ENCODE results near the gene FGF19. TPM values are rescaled to one million over a fixed set of nuclear protein-coding genes. Genes with fewer than 3 reads are reported as not detected.

Gene FGF19
- total RNA-seq, 1 experiment from 2014 or later, result 7.4 TPM

- Histone ChIP-seq H2AFZ (ENCODE audit: low read length) (no peak overlapping the region), H2BK15ac (ENCODE audit: low read depth, low read length) (no peak overlapping the region), H3K23me2 (ENCODE audit: insufficient read length, low read depth, low read length, poor library complexity, severe bottlenecking) (peaks cover 22% of the 10 kb centered on the region), H3K27me3 (ENCODE audit: insufficient read depth, low read length) (peaks cover 2% of the 10 kb centered on the region; the same call in 1 of the 2 replicates), H3K79me2 (ENCODE audit: insufficient read depth, low read length) (no peaks in the 10 kb centered on the region), H3K27ac (ENCODE audit: insufficient read length, low read depth, low read length) (no peak overlapping the region), H3K14ac (ENCODE audit: insufficient read depth, low read length) (no peak overlapping the region), H2AK5ac (ENCODE audit: insufficient read length, low read length) (no peak overlapping the region), H3K56ac (ENCODE audit: insufficient read length, low read depth, low read length) (no peak overlapping the region), H3K18ac (ENCODE audit: insufficient read length, low read depth, low read length) (no peak overlapping the region), H3K79me1 (ENCODE audit: insufficient read depth, low read depth, low read length, poor library complexity, severe bottlenecking) (no peaks in the 10 kb centered on the region), H4K20me1 (ENCODE audit: control insufficient read depth, insufficient read depth, insufficient read length) (peaks cover 2% of the 10 kb centered on the region), H2BK12ac (ENCODE audit: insufficient read length, low read depth, low read length) (no peak overlapping the region), H3T11ph (ENCODE audit: low read length) (no peak overlapping the region), H3K4ac (ENCODE audit: low read depth, low read length) (no peak overlapping the region), H3K4me2 (ENCODE audit: insufficient read depth, insufficient read length, low read length) (no peak overlapping the region), H2BK5ac (ENCODE audit: insufficient read length, low read length) (no peak overlapping the region), H4K91ac (ENCODE audit: insufficient read length, low read depth, low read length) (no peak overlapping the region), H3K9ac (ENCODE audit: extremely low read depth, insufficient read length, low read length) (no peak overlapping the region), H2BK120ac (ENCODE audit: low read depth, low read length, poor library complexity, severe bottlenecking) (no peak overlapping the region), H3K23ac (ENCODE audit: insufficient read length, low read depth, low read length) (no peak overlapping the region), H3K4me1 (ENCODE audit: insufficient read depth, low read length) (peaks cover 4% of the 10 kb centered on the region; the same call in 1 of the 2 replicates), H4K5ac (ENCODE audit: insufficient read length, low read depth, low read length) (no peak overlapping the region), H4K8ac (replicated peaks; ENCODE audit: insufficient read length, low read depth, low read length) (no peak overlapping the region), H2BK20ac (ENCODE audit: low read depth, low read length, poor library complexity, severe bottlenecking) (no peak overlapping the region), H3K9me3 (ENCODE audit: control insufficient read depth, low read depth, low read length) (no peaks in the 10 kb centered on the region)
- H3K36me3 Mint-ChIP-seq (ENCODE audit: insufficient read depth in 1 of 3, low read depth in 3 of 3), result no peaks in the 10 kb centered on the region
- no peak overlapping the region for H3K27ac Mint-ChIP-seq
- H3K9me3 Mint-ChIP-seq, result no peaks in the 10 kb centered on the region
- H3K27me3 Mint-ChIP-seq (ENCODE audit: low read depth), result peaks cover 40% of the 10 kb centered on the region
- no peak for TF ChIP-seq CTCF (conservative IDR thresholded peaks at IDR 0.05)
- DNase-seq, result no peak
- peak overlapping the region in 1 of 2 experiments; percentile 71; a peak in 1 of 5 replicates for H3K4me3 Mint-ChIP-seq
- H3K4me1 Mint-ChIP-seq, result peaks cover 26 to 38% of the 10 kb centered on the region in 2 experiments
- no CpG with 5 or more reads among the region's 20 CpGs for WGBS (ENCODE audit: extremely low coverage, insufficient read length, low lambda C conversion rate)
Measured at GRCh38 chr11:69705901-69706787, 2.3 kb upstream of the FGF19 start.
